Stimulated activated CD4-positive, alpha-beta T cell treated with anti-CD3 and anti-CD28 coated beads, Interleukin-4, amount 100 ng/mL, for 1 hour (primary cell): ENCODE measurements around the gene SUSD3.
"Not testable (repeated sequence)": the region's sequence is repeated elsewhere in the genome, so short reads cannot be mapped to it uniquely, and the experiment has no call there.

Experiments
- DNase-seq: peaks from one replicate; pipeline ENCODE4 v3.0.0-alpha.2; 2020

The SUSD3 gene

GRCh38 chr9:93094658-93095204 is 36.2 kb downstream of the SUSD3 start:
- DNase-seq = no peak

- peak; percentile 100 for DNase-seq
Measured at GRCh38 chr9:93095205-93096130, 37.0 kb downstream of the SUSD3 start.

- DNase-seq = peak; percentile 56
Measured at GRCh38 chr9:93096131-93096802, 37.8 kb downstream of the SUSD3 start, which contains the start of gene CARD19. TSS of gene CARD19 (plus strand) at chr9:93096217. CDS start at chr9:93096346, 129 bp downstream.

- no peak for DNase-seq
Measured at GRCh38 chr9:93096811-93097382, 38.4 kb downstream of the SUSD3 start.

- no peak for DNase-seq
Measured at GRCh38 chr9:93097511-93098201, 39.2 kb downstream of the SUSD3 start.

- peak; percentile 62 for DNase-seq
Measured at GRCh38 chr9:93098236-93098946, 39.9 kb downstream of the SUSD3 start.

- no peak for DNase-seq
Measured at GRCh38 chr9:93099551-93100275, 41.2 kb downstream of the SUSD3 start.

DNA sequence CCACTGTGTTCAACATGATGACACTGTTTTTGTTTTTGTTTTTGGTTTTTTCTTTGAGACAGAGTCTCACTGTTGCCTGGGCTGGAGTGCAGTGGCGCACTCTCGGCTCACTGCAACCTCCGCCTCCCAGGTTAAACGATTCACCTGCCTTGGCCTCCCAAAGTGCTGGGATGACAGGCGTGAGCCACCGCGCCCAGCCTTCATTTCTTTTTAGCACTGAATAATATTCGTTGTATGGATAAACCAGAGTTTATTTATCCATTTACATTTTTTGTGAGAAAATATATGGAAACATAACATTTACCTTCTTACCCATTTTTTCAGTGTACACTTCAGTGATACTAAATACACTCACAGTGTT is 41.8 kb downstream of the SUSD3 start:
- no peak for DNase-seq

GRCh38 chr9:93101086-93101485 is 42.6 kb downstream of the SUSD3 start:
- DNase-seq = not testable (repeated sequence)

GRCh38 chr9:93105620-93106019 is 47.1 kb downstream of the SUSD3 start:
- no peak for DNase-seq

- DNase-seq = no peak
Measured at GRCh38 chr9:93107151-93107824, 48.8 kb downstream of the SUSD3 start.

DNA sequence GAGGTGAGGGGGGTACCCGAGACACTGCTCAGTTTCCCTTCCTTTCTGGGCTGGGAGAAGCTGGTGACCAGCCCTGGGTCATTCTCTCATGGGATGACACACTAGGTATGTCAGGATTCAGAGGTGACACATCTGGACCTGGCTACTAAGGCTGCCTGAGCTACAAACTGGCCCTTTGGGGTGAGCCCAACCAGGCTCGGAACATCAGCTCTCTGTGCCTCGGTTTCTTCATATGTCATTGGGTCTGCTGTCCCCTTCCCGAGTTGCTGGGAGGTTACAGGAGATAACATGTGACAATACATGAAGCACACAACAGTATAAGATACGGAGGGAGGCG is 49.3 kb downstream of the SUSD3 start:
- no peak for DNase-seq

GRCh38 chr9:93108291-93109041 is 50.0 kb downstream of the SUSD3 start:
- peak; percentile 59 for DNase-seq

DNA sequence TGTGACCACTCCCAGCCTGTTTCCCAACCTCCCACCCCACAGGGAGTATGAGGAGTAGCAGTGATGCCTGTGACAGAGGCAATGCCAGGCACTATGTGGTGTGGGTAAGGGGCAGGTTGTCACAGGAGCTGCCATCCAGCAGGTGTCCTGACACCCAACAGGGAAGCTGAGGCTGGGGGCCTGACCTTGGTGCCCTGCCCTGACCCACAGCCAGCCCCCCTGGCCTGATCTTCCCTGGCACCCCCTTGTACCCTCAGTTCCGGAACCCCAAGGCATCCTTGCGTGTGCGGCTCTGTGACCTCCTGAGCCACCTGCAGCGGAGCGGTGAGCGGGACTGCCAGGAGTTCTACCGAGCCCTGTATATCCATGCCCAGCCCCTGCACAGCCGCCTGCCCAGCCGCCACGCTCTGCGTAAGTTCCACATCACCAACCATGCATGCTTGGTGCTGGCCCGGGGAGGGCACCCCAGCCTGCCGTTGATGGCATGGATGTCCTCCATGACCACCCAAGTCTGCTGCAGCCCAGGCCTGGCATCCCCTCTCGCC is 51.9 kb downstream of the SUSD3 start:
- DNase-seq = no peak

- no peak for DNase-seq
Measured at GRCh38 chr9:93111001-93111370, 52.5 kb downstream of the SUSD3 start.

- DNase-seq = no peak
Measured at GRCh38 chr9:93111371-93112115, 53.0 kb downstream of the SUSD3 start.

- no peak for DNase-seq
Measured at GRCh38 chr9:93112116-93112863, 53.8 kb downstream of the SUSD3 start.

DNA sequence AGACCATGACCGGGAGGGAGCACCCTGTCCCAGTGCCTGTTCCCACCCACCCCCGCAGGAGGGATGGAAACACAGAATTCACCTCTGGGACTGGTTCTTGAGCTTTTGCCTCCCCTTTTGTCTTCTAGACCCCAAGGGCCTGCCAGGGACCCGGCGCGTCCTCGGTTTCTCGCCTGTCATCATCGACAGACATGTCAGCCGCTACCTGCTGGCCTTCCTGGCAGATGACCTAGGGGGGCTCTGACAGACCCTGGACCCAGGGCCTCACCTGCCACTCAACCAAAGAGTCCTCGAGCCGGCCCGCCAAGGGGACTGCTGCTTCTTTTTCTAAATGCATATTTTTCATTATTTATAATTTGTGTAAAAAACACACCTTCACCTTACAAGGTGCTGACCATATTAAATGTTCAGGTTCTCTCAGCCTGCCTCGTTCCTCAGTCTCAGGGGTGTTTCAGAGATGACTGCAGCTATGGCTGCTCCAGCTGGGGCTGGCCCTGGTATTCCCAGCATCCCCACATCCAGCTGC is 54.4 kb downstream of the SUSD3 start:
- DNase-seq = no peak
